ENCODE data around the gene NOL4L. TPM values are rescaled to one million over a fixed set of nuclear protein-coding genes. Genes with fewer than 3 reads are reported as not detected.

The NOL4L gene
- total RNA-seq, 1 experiment from 2014 or later: 31.7 TPM

GRCh38 chr20:32619586-32619985 is 34.5 kb upstream of the NOL4L start:
- no peak overlapping the region for H3T11ph ChIP-seq (ENCODE audit: low read length)
- no peak overlapping the region for H3K27ac ChIP-seq (ENCODE audit: insufficient read length, low read depth, low read length)
- no peak overlapping the region for H3K18ac ChIP-seq (ENCODE audit: insufficient read length, low read depth, low read length)
- Mint-ChIP-seq H3K36me3 (ENCODE audit: insufficient read depth in 1 of 3, low read depth in 3 of 3) (no peaks in the 10 kb centered on the region), H3K4me3 (no peak overlapping the region), H3K27me3 (ENCODE audit: low read depth) (peaks cover 25% of the 10 kb centered on the region), H3K27ac (peak overlapping the region in 1 of 3 experiments; percentile 68; a peak in 2 of 7 replicates), H3K4me1 (peaks cover 12 to 25% of the 10 kb centered on the region in 2 experiments), H3K9me3 (no peaks in the 10 kb centered on the region; a peak in 2 of 5 replicates)
- no peaks in the 10 kb centered on the region for H3K23me2 ChIP-seq (ENCODE audit: insufficient read length, low read depth, low read length, poor library complexity, severe bottlenecking)
- no peak overlapping the region for H2BK20ac ChIP-seq (ENCODE audit: low read depth, low read length, poor library complexity, severe bottlenecking)
- no peak overlapping the region for H3K23ac ChIP-seq (ENCODE audit: insufficient read length, low read depth, low read length)
- no peaks in the 10 kb centered on the region for H3K4me1 ChIP-seq (ENCODE audit: insufficient read depth, low read length)
- no peak overlapping the region for H3K9ac ChIP-seq (ENCODE audit: extremely low read depth, insufficient read length, low read length)
- no peak overlapping the region for H2AFZ ChIP-seq (ENCODE audit: low read length)
- WGBS (ENCODE audit: extremely low coverage, insufficient read length, low lambda C conversion rate): no CpG with 5 or more reads among the region's 8 CpGs
- H3K14ac ChIP-seq (ENCODE audit: insufficient read depth, low read length): no peak overlapping the region
- DNase-seq: no peak
- no peak overlapping the region for H4K8ac ChIP-seq (replicated peaks; ENCODE audit: insufficient read length, low read depth, low read length)
- no peaks in the 10 kb centered on the region for H3K9me3 ChIP-seq (ENCODE audit: control insufficient read depth, low read depth, low read length)
- H3K27me3 ChIP-seq (ENCODE audit: insufficient read depth, low read length): no peaks in the 10 kb centered on the region
- peaks cover 2% of the 10 kb centered on the region for H4K20me1 ChIP-seq (ENCODE audit: control insufficient read depth, insufficient read depth, insufficient read length)
- H2BK5ac ChIP-seq (ENCODE audit: insufficient read length, low read length): no peak overlapping the region
- H2BK120ac ChIP-seq (ENCODE audit: low read depth, low read length, poor library complexity, severe bottlenecking): no peak overlapping the region
- no peak overlapping the region for H2AK5ac ChIP-seq (ENCODE audit: insufficient read length, low read length)
- no peak overlapping the region for H2BK15ac ChIP-seq (ENCODE audit: low read depth, low read length)
- H4K5ac ChIP-seq (ENCODE audit: insufficient read length, low read depth, low read length): no peak overlapping the region
- H3K56ac ChIP-seq (ENCODE audit: insufficient read length, low read depth, low read length): no peak overlapping the region
- H3K4me2 ChIP-seq (ENCODE audit: insufficient read depth, insufficient read length, low read length): no peak overlapping the region
- H4K91ac ChIP-seq (ENCODE audit: insufficient read length, low read depth, low read length): no peak overlapping the region
- no peaks in the 10 kb centered on the region for H3K79me1 ChIP-seq (ENCODE audit: insufficient read depth, low read depth, low read length, poor library complexity, severe bottlenecking)
- no peaks in the 10 kb centered on the region for H3K79me2 ChIP-seq (ENCODE audit: insufficient read depth, low read length)
- no peak for TF ChIP-seq CTCF (conservative IDR thresholded peaks at IDR 0.05)
- H2BK12ac ChIP-seq (ENCODE audit: insufficient read length, low read depth, low read length): no peak overlapping the region
- H3K4ac ChIP-seq (ENCODE audit: low read depth, low read length): no peak overlapping the region
